SK-N-SH (cell line): ENCODE results near the gene GALNT14. TPM values are rescaled to one million over a fixed set of nuclear protein-coding genes. Genes with fewer than 3 reads are reported as not detected.

Source experiments
- CTCF ChIA-PET: fragments of 300-600, 350-600 bp; formaldehyde crosslinking; extraction: SDS; loops from one replicate; lab custom pipeline; 2021; lab: Yijun Ruan, JAX
- POLR2A ChIA-PET: fragments of 350-600 bp; sonication (Branson Sonifier 250); formaldehyde crosslinking; extraction: SDS; loops from one replicate; lab custom pipeline; 2020; ENCODE audit warnings: antibody characterized with exemption, inconsistent platforms; lab: Yijun Ruan, JAX
- DNase-seq: peaks from one replicate; pipeline ENCODE4 v3.0.0; 2012
- H2AFZ ChIP-seq: fragments of 200-600 bp; sonication (generic); 2 replicates; pipeline ENCODE4 v1.8.1; 2016; ENCODE audit warnings: antibody characterized with exemption, mild to moderate bottlenecking, low read depth
- H3F3A ChIP-seq: fragments of 200-600 bp; sonication (generic); replicated peaks from 2 replicates; pipeline ENCODE3; 2016; ENCODE audit warnings: antibody characterized with exemption, mild to moderate bottlenecking; ENCODE audit not compliant: insufficient read depth
- H3K27ac ChIP-seq, 2 experiments: fragments of 200-500 bp in 1 of 2; fragments of 200-600 bp in 1 of 2; sonication (Bioruptor generic) in 1 of 2; sonication (generic), shearing (Covaris generic) in 1 of 2; 2 replicates each; pipeline versions ENCODE4 v1.5.1 to v1.6.1; 2014 to 2016; ENCODE audit warnings: low read depth in 2 of 2, inconsistent platforms in 1 of 2, low read length in 1 of 2, mild to moderate bottlenecking in 1 of 2, mixed read lengths in 1 of 2
- H3K27me3 ChIP-seq: fragments of 200-600 bp; sonication (generic), shearing (Covaris generic); 2 replicates; pipeline ENCODE4 v1.6.1; 2016; ENCODE audit warnings: mixed run types; ENCODE audit not compliant: insufficient read depth
- H3K36me3 ChIP-seq, 2 experiments: fragments of 200-500 bp in 1 of 2; fragments of 200-600 bp in 1 of 2; sonication (Bioruptor generic) in 1 of 2; sonication (generic) in 1 of 2; replicated peaks in 1 of 2; 2 replicates each; pipeline versions ENCODE3 to v1.5.1; 2014 to 2016; ENCODE audit warnings: low read length in 1 of 2, mild to moderate bottlenecking in 1 of 2; ENCODE audit not compliant: insufficient read depth in 2 of 2, control insufficient read depth in 1 of 2
- H3K4me1 ChIP-seq, 2 experiments: fragments of 200-500 bp in 1 of 2; fragments of 200-600 bp in 1 of 2; sonication (Bioruptor generic) in 1 of 2; sonication (generic), shearing (Covaris generic) in 1 of 2; 2 replicates each; pipeline versions ENCODE4 v1.5.1 to v1.6.1; 2014 to 2016; ENCODE audit warnings: low read depth in 1 of 2, low read length in 1 of 2, mixed run types in 1 of 2; ENCODE audit not compliant: insufficient read depth in 2 of 2, control insufficient read depth in 1 of 2
- H3K4me2 ChIP-seq: fragments of 200-600 bp; sonication (generic), shearing (Covaris generic); 2 replicates; pipeline ENCODE4 v1.6.1; 2017; ENCODE audit warnings: mixed run types
- H3K4me3 ChIP-seq, 2 experiments: fragments of 200-500 bp in 1 of 2; fragments of 200-600 bp in 1 of 2; sonication (Bioruptor generic) in 1 of 2; sonication (generic), shearing (Covaris generic) in 1 of 2; 2 replicates each; pipeline versions ENCODE4 v1.5.1 to v1.8.1; 2014 to 2016; ENCODE audit warnings: low read depth in 2 of 2, inconsistent platforms in 1 of 2, low read length in 1 of 2, mild to moderate bottlenecking in 1 of 2, mixed read lengths in 1 of 2, moderate library complexity in 1 of 2
- H3K79me2 ChIP-seq: fragments of 200-600 bp; sonication (generic); 2 replicates; pipeline ENCODE4 v1.8.1; 2017; ENCODE audit warnings: mild to moderate bottlenecking; ENCODE audit not compliant: insufficient read depth
- H3K9ac ChIP-seq: fragments of 200-600 bp; sonication (generic); 2 replicates; pipeline ENCODE4 v1.6.1; 2017; ENCODE audit warnings: mixed run types
- H3K9me2 ChIP-seq: fragments of 200-600 bp; sonication (generic); 2 replicates; pipeline ENCODE4 v1.6.1; 2017; ENCODE audit warnings: mixed run types
- H3K9me3 ChIP-seq: fragments of 200-600 bp; sonication (generic); 2 replicates; pipeline ENCODE4 v1.6.1; 2017; ENCODE audit warnings: mixed run types, mild to moderate bottlenecking, moderate library complexity
- H4K20me1 ChIP-seq: fragments of 200-600 bp; sonication (generic); 2 replicates; pipeline ENCODE4 v1.6.1; 2017; ENCODE audit warnings: mild to moderate bottlenecking, mixed run types; ENCODE audit not compliant: insufficient read depth
- CHD2 ChIP-seq: fragments of 150-350 bp; IDR thresholded peaks from 2 replicates; pipeline ENCODE4 v1.6.1; 2018; ENCODE audit warnings: low read length; ENCODE audit not compliant: partially characterized antibody
- EP300 ChIP-seq, 2 experiments: IDR thresholded peaks; 2 replicates each; pipeline versions ENCODE4 v1.4.0 to v1.6.1; 2012; ENCODE audit warnings: borderline replicate concordance in 1 of 2, low read depth in 1 of 2, low read length in 1 of 2
- EZH2phosphoT487 ChIP-seq: fragments of 200-600 bp; sonication (generic); IDR thresholded peaks from 2 replicates; pipeline ENCODE4 v1.6.1; 2017; ENCODE audit warnings: low read depth, mixed run types, mild to moderate bottlenecking, antibody characterized with exemption, moderate library complexity, borderline replicate concordance
- FOSL2 ChIP-seq: IDR thresholded peaks from 2 replicates; pipeline ENCODE4 v1.4.0; 2012; ENCODE audit warnings: low read depth, mild to moderate bottlenecking, moderate library complexity, borderline replicate concordance
- FOXM1 ChIP-seq: IDR thresholded peaks from 2 replicates; pipeline ENCODE4 v1.4.0; 2012; ENCODE audit warnings: low read depth, mild to moderate bottlenecking
- GABPA ChIP-seq: IDR thresholded peaks from 2 replicates; pipeline ENCODE4 v1.4.0; 2012; ENCODE audit warnings: low read depth, mild to moderate bottlenecking
- MAX ChIP-seq: IDR thresholded peaks from 2 replicates; pipeline ENCODE4 v1.4.0; 2012; ENCODE audit warnings: low read depth
- NFIC ChIP-seq: IDR thresholded peaks from 2 replicates; pipeline ENCODE4 v1.4.0; 2012; ENCODE audit warnings: borderline replicate concordance
- NRF1 ChIP-seq: IDR thresholded peaks from 2 replicates; pipeline ENCODE4 v1.6.1; 2012; ENCODE audit warnings: low read depth, mild to moderate bottlenecking, low read length
- POLR2AphosphoS5 ChIP-seq: IDR thresholded peaks from 2 replicates; pipeline ENCODE4 v1.6.1; 2012; ENCODE audit warnings: low read depth, low read length
- RAD21 ChIP-seq: IDR thresholded peaks from 2 replicates; pipeline ENCODE4 v1.6.1; 2012; ENCODE audit warnings: mild to moderate bottlenecking, low read length
- REST ChIP-seq: IDR thresholded peaks from 2 replicates; pipeline ENCODE4 v1.6.1; 2012; ENCODE audit warnings: mild to moderate bottlenecking, low read depth, low read length, moderate library complexity
- RFX5 ChIP-seq: IDR thresholded peaks from 2 replicates; pipeline ENCODE4 v1.6.1; 2012; ENCODE audit warnings: mild to moderate bottlenecking, improper control_type of control experiment, low read length
- RXRA ChIP-seq: IDR thresholded peaks from 2 replicates; pipeline ENCODE4 v1.4.0; 2012; ENCODE audit warnings: low read depth, mild to moderate bottlenecking, borderline replicate concordance
- SIN3A ChIP-seq: IDR thresholded peaks from 2 replicates; pipeline ENCODE4 v1.6.1; 2012; ENCODE audit warnings: low read depth, mild to moderate bottlenecking, low read length, moderate library complexity, borderline replicate concordance
- TAF1 ChIP-seq: IDR thresholded peaks from 2 replicates; pipeline ENCODE4 v1.6.1; 2012; ENCODE audit warnings: low read depth, mild to moderate bottlenecking, low read length, moderate library complexity, borderline replicate concordance
- TEAD4 ChIP-seq: IDR thresholded peaks from 2 replicates; pipeline ENCODE4 v1.4.0; 2012; ENCODE audit warnings: mild to moderate bottlenecking, borderline replicate concordance; ENCODE audit not compliant: insufficient read depth
- USF1 ChIP-seq: IDR thresholded peaks from 2 replicates; pipeline ENCODE4 v1.4.0; 2012; ENCODE audit warnings: low read depth, borderline replicate concordance
- USF2 ChIP-seq: fragments of 150-350 bp; IDR thresholded peaks from 2 replicates; pipeline ENCODE4 v1.6.1; 2017; ENCODE audit warnings: antibody characterized with exemption, low read length, low read depth, borderline replicate concordance
- ZBTB33 ChIP-seq: IDR thresholded peaks from 2 replicates; pipeline ENCODE4 v1.4.0; 2012; ENCODE audit warnings: low read depth, borderline replicate concordance
- WGBS: methylation state at CpG from one replicate; pipeline ENCODE4 v1.1.6; 2017; ENCODE audit warnings: low lambda C conversion rate; 5-methylcytosine and 5-hydroxymethylcytosine counted together
- polyA plus RNA-seq, 3 experiments: library from polyadenylated mRNA; depleted of rRNA; stranded (reverse); fragments of >200 nt; gene quantifications; 2 replicates each; pipeline ENCODE4 v1.2.3, GENCODE V29; 2012
- TF ChIP-seq, protein P1 (sequence below): IDR thresholded peaks from 2 replicates; pipeline ENCODE4; 2012

The GALNT14 gene
- polyA plus RNA-seq, 1 of the 3 experiments (the other 2 are of a cell fraction) = 1.6 TPM

GRCh38 chr2:31170071-31170698, 31.9 kb upstream of the GALNT14 start:
- 0% methylated on average over 4 of the region's 4 CpGs for WGBS
- POLR2A ChIA-PET = interaction anchor here (0.7 to 0.8 kb wide), 2 partner anchors 29 to 57 kb away, joined by 3 read pairs; no protein-coding TSS in a partner anchor
- peak; percentile 87 for DNase-seq
- TF ChIP-seq USF1 (no peak), CHD2 (no peak), TEAD4 (no peak), NRF1 (no peak), ZBTB33 (no peak), MAX (no peak), USF2 (no peak), GABPA (no peak), RAD21 (peak; percentile 100), REST (no peak), FOXM1 (no peak), RXRA (no peak), POLR2AphosphoS5 (no peak), TAF1 (no peak), EP300 (IDR thresholded peaks at IDR 0.05; ENCODE audit: borderline replicate concordance in 1 of 2, low read depth in 1 of 2, low read length in 1 of 2) (no peak), SIN3A (no peak), RFX5 (peak; percentile 66; the same call in 1 of the 2 replicates), NFIC (no peak), FOSL2 (no peak), EZH2phosphoT487 (no peak)
- TF ChIP-seq, protein P1, sequence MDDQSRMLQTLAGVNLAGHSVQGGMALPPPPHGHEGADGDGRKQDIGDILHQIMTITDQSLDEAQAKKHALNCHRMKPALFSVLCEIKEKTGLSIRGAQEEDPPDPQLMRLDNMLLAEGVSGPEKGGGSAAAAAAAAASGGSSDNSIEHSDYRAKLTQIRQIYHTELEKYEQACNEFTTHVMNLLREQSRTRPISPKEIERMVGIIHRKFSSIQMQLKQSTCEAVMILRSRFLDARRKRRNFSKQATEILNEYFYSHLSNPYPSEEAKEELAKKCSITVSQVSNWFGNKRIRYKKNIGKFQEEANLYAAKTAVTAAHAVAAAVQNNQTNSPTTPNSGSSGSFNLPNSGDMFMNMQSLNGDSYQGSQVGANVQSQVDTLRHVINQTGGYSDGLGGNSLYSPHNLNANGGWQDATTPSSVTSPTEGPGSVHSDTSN = no peak

More at GRCh38 chr2:31170071-31170698, 31.9 kb upstream of the GALNT14 start:
- H3K79me2 ChIP-seq = no peaks in the 10 kb centered on the region
- H3K36me3 ChIP-seq = no peaks in the 10 kb centered on the region
- H3K4me2 ChIP-seq = no peak overlapping the region
- H3K9me2 ChIP-seq = no peaks in the 10 kb centered on the region
- no peaks in the 10 kb centered on the region for H3K9me3 ChIP-seq
- no peaks in the 10 kb centered on the region for H3K27me3 ChIP-seq
- no peak overlapping the region for H3K9ac ChIP-seq
- H3K4me1 ChIP-seq = peaks cover 0 to 11% of the 10 kb centered on the region in 2 experiments; a peak in 1 of 4 replicates
- no peak overlapping the region for H3K27ac ChIP-seq
- CTCF ChIA-PET = interaction anchor here (0.5 to 18.2 kb wide), 125 partner anchors 8 to 1069 kb away, joined by 3 to 535 read pairs (median 5); partner anchors contain the start of genes CAPN14, EHD3, GALNT14 and YPEL5
- no peaks in the 10 kb centered on the region for H3F3A ChIP-seq
- H3K4me3 ChIP-seq = no peak overlapping the region; a peak in 1 of 4 replicates
- no peak overlapping the region for H2AFZ ChIP-seq
- H4K20me1 ChIP-seq = no peaks in the 10 kb centered on the region
